ENCODE results near the gene NDE1. TPM values are rescaled to one million over a fixed set of nuclear protein-coding genes. Genes with fewer than 3 reads are reported as not detected.
"Not testable (repeated sequence)": the region's sequence is repeated elsewhere in the genome, so short reads cannot be mapped to it uniquely, and the experiment has no call there.

Gene NDE1
- total RNA-seq, 1 experiment from 2014 or later = 103 TPM

DNA sequence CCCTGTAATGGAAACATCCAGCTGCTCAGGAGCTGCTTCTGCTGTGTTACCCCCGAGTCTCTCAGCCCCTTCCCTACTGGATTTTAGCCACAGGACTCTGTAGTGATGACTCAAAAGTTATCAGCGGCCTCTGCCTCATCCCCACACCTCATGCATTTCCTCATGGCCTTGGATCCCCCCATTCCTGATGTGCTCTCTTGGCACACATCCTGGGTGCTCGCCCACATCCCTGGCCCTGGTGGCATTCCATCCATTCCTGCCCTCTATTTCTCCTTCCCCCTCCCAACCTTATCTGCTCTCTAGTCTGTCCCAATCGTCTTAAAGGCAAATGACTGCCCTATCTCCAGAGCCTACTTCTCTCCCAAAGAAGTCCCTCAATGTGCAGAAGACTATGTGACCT is 31.7 kb upstream of the NDE1 start:
- DNase-seq (ENCODE audit: extremely low read depth, low read depth) = no peak

DNA sequence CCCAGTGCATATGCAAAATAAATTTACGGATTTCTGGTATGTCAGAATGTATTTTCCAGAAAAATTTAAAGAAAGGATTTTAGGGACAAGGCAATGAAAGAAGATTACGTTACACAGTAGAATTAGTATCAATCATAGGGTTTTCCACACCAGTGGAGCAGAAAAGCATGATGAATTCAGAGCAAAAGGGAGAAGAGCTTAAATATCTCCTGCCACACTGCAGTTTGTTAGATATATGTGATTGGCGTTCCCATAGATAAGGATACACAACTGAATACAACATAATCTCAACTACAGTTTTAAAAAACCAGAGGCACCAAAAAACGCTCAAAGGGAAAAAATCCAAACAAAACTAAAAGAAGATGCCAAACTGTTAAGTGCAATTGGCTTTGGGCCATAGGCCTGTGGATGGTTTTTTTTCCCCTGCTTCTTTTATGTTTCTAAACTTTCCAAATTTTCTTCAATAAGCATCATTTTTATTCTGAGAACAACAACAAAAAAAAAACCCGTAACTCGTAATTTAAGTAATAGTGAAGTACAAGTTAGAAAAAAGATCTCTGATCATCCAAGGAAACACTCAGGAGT is 29.3 kb upstream of the NDE1 start:
- no peak for DNase-seq (ENCODE audit: extremely low read depth, low read depth)

DNA sequence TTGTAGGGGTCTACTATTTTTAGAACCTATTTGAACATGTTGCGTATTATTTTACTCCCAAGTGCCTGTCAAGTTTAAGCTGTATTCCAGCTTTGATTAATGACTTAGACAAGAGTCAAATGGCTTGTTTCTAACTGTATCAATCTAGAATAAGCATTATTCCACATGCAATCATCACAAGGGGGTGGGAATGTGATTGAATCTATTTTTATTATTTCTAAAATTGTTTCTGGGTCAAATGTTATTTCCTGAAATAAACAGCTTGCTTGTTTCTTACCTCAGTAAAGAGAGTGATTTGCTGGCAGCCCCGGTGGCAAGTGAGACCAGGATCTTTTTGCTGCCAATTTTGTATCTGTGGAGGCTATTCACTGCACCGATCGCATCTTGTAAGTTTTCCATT is 28.6 kb upstream of the NDE1 start:
- DNase-seq (ENCODE audit: extremely low read depth, low read depth) = no peak

DNA sequence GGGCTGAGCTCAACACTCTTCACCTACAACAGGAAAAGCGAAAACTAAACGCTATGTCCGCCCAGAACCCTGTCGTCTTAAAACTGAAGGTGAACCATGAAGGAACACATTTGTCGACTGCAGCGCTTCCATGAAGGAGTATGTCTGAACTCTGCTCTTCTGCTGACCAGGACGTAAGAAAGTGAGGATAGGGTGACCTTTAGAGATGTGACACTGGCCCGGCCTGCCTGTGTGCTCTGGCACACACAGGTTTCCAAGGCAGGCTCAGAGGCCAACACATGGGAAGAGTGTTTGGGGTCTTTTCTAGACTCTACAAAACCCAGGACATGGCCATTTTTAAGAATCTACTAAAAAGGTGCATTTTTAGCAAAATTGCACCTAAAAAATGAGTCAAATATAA is 28.2 kb upstream of the NDE1 start:
- no peak for DNase-seq (ENCODE audit: extremely low read depth, low read depth)

DNA sequence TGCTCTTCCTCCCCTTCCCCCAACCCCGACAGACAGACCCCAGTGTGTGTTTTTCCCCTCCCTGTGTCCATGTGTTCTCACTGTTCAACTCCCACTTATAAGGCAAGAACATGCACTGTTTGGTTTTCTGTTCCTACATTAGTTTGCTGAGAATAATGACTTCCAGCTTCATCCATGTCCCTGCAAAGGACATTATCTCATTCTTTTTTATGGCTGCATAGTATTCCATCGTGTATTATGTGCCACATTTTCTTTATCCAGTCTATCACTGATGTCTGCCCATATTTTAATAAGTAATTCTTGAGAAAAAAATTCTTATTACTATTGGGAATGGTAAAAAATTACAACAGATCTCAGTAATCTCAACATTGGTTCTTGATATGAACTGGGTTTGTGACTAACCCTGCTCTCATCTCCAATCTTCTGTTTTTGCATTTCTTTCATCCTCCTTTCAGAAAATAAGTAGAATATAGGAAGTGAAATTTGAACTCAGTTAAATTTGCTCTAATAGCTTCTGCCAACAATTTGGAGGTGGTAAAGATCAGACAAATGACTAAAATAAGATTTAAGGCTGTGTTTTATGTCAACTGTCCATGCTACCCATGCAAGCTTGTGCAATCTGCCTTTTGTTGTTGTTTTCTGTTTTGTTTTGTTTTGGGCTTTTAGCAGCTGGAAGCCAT is 18.2 kb upstream of the NDE1 start:
- no peak for DNase-seq (ENCODE audit: extremely low read depth, low read depth)

DNA sequence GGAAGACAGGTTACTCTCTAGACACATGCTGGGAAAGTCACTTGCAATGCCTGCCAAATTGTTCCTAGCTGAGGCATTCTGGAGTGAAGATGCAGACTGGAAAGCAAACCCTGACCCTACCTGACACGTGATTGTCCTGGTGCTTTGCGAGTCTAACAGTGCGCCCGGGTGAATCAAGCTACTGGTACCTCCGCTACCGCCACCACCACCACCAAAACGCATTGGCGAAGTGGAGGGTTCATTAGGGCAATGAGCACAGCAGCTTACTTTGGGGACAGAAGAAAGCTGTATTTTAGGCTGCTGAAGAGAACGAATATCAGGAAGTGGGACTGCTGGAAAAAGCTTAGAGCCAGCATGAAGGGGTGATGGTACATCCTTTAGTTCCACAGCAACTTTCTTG is 14.1 kb upstream of the NDE1 start:
- DNase-seq (ENCODE audit: extremely low read depth, low read depth) = no peak

DNA sequence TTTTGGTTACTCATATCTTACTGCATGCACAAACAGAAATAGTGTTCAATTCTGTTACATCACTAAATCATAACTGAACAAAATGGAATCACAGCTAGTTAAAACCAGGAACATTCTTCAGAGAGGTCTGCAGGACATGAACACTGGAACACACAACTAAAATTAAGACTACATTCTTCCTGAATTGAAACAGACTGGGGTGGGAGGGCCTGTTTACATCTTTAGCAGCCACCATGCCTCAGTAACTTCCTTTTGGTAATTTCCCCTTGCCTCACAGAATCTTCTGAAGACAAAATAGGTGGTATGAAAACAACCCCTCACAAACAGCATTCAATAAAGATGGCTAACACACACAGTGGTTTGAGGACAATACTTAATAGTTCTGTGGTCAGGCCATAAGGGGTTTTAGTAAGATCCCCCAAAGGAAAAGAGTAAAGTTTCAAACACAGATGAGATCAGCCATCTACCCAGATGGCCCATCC is 13.6 kb upstream of the NDE1 start:
- DNase-seq (ENCODE audit: extremely low read depth, low read depth) = no peak

DNA sequence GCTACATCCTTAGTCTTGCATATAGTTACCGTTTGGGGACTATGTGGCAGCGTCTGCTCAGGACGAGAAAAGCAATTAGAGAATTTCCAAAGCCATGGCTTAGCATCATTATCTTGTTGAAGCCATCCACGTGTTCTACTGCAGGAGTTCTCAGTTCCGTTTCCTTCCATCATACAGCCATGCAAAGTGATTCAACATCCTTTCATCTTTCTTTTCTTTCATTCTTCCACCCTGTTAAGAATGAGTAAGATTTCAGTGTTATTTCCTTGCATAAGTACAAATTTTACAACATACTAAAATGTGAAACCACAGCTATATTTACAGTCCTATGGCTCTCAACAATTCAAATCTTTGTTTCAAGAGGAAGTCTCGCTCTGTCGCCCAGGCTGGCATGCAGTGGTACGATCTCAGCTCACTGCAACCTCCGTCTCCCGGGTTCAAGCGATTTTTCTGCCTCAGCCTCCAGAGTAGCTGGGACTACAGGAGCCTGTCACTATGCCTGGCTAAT is 10.9 kb upstream of the NDE1 start:
- no peak for DNase-seq (ENCODE audit: extremely low read depth, low read depth)

DNA sequence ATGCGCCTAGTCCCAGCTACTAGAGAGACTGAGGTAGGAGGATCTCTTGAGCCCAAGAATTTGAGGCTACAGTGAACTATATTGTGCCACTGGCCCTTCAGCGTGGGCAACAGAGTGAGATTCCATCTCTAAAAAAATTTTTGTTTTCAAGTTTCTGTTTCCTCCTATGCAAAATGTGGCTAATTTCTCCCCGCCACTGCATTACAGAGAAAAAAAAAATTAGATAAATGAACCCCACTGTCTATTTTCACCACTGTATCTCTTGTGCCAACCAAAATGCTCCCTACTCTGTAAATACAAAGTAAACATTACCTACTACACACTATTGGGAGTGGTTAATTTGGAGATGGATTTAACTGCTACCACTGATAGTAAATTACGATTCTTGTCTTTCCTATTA is 9.1 kb upstream of the NDE1 start:
- no peak for DNase-seq (ENCODE audit: extremely low read depth, low read depth)

DNA sequence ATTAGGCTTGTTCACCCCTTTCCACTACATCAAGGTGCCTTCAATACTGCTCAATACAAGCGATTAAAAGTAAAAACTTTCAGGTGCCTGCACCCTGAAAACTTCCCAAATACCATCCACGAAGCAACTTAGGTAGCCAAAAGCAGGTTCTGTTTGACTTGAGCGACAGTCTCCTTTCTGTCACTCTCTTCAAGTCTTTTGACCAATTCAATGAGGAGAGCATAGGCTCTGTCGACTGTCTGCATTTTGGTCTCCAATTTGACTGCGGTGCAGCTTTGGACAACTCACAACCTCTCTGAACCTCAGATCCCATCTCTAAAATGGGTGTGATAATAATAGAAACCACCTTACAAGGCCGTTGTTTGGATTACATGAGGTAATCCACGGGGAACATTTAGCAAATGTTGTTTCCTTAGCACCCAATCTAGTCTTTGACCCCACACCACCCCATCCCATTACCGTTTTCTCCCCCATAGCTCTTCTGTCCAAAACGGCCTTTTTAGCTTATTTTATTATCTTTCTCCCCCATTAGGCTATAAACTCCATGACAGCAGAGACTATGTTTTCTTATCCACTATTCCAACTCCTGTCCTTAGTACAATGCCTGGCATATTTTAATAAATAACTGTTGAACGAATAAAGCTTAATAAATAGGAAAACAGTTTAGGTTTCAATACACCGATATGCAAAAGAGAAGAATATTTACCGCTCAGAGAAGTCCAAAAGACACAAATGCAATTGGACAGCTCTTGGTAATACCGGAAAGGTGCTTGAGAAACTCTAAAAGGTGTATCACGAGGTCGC is 8.1 kb upstream of the NDE1 start:
- no peak for DNase-seq (ENCODE audit: extremely low read depth, low read depth)

DNA sequence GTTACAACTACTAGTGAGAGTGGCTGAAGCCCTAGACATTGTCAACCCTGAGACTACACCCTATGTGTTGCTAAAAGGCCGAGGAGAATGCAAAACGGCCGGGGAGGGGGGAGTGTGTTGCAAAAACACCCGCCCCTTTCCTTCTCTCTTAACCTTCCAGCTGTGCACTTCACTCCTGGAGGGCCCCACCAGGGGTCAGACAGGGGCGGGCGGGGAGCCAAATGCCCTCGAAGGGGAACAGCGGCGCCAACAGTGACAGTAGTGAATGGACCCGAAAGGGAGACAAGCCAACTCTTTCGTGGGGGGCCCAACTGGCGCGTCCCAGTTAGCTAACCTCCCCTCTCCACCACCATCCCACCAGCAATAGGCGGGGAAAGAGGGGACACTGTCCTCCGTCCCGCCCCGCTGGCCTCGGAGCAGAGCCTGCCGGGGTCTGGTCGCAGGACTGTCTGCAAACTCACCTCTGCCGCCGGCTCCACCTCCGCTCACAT is 7.4 kb upstream of the NDE1 start:
- peak; percentile 72 for DNase-seq (ENCODE audit: extremely low read depth, low read depth)

DNA sequence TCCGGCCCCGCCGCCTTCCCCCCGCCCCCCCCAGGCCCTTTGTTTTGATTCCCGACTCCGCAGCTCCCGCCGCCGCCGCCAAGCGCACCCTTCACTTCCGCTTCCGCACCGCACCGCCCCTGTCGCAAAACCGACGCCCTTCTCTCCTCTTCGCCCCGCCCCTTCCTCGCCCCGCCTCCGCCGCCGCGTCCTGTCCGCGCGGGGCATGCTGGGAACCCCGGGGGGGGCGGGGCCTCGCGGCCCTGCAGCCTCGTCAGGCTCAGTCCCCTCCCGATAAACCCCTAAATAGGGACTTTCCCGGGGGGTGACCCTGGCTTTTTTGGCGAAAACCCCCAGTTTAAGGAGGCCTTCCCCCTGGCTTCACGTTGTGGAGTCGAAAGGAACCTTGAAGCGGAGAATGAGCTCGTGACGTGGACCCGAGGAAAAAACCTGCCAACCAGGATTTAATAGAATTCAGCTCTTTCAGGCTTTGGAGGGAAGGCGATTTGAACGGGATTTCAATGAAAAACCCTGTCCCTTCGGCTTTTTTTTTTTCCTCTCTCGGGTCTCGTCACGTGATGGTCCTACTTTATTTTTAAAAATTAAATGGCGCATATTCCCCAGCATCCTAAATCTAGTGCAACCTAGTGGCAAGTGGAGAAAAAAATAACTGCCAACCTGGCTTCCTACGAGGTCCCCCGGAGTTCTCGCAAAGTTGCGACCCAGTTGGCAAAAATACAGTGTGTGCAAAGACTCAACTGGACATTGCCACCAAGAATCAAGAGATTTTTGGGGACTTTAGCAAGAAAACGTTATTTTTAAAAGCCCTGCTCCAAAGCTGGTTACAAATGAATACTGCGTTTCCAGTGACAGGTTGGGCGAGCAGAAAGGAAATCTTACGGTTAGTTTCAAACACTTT is 6.7 kb upstream of the NDE1 start, which contains the start of gene MARF1:
MARF1 (minus strand) TSS at position 107 of the 898 bp plus-strand sequence. CDS start 3,921 bp downstream, outside the sequence.
- peak; percentile 96 for DNase-seq (ENCODE audit: extremely low read depth, low read depth)

DNA sequence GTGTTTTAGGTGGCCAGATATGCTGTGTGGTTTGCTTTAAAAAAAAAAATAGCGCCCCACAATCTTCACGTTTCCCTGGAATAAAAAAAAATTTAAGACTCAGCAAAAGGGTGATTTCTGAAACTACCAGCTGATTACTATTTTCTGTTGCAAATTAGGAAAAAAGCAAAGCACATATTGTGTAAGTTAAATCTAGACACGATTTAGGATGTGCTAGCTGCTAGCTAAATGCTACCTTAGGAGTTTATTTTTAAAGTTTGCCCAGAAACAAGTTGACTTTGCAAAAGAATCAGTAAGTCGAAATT is 6.1 kb upstream of the NDE1 start:
- DNase-seq (ENCODE audit: extremely low read depth, low read depth) = no peak

DNA sequence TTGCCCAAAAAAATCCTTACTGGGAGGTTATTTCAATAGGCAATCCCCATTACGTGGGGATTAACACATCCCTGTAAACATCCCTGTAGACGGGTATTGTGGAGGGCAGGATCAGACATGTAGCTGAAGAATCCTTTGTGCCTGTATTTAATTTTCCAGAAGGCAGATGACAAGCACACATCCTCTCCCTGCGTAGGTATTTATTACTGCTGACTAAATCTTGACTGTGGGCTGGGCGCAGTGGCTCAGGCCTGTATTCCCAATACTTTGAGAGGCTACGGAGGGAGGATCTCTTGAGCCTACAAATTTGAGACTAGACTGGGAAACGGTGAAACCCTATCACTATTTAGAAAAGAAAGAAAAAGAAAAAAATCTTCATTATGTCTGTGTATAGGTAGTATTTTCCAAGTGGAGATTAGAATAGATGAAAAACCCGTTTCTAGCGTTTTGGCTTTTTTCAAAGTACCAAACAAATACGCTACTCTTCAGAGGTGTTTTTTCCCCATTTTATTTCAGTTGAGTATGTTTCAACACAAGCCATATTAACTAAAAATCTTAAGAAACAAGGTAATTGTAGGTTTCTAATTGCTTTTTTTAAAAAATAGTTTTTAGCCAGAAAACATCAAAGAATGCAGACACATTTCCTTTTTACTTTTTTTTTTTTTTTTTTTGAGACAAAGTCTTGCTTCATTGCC is 5.6 kb upstream of the NDE1 start:
- DNase-seq (ENCODE audit: extremely low read depth, low read depth) = peak; percentile 83

DNA sequence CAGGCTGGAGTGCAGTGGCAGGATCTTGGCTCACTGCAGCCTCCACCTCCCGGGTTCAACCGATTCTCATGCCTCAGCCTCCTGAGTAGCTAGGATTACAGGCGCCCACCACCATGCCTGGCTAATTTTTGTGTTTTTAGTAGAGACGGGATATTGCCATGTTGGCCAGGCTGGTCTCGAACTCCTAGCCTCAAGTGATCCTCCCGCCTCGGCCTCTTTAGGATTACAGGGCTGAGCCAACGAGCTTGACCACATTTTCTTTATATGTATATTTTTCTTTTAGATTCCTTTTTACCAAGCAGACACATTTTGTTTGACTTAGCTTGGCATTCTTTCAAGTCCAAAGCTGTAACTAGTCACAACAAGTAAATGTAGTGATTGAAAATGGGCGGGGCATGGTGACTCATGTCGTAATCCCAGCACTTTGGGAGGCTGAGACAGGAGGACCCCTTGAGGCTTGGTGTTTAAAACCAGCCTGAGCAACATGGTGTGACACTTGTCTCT is 5.0 kb upstream of the NDE1 start:
- DNase-seq (ENCODE audit: extremely low read depth, low read depth) = peak; percentile 89

DNA sequence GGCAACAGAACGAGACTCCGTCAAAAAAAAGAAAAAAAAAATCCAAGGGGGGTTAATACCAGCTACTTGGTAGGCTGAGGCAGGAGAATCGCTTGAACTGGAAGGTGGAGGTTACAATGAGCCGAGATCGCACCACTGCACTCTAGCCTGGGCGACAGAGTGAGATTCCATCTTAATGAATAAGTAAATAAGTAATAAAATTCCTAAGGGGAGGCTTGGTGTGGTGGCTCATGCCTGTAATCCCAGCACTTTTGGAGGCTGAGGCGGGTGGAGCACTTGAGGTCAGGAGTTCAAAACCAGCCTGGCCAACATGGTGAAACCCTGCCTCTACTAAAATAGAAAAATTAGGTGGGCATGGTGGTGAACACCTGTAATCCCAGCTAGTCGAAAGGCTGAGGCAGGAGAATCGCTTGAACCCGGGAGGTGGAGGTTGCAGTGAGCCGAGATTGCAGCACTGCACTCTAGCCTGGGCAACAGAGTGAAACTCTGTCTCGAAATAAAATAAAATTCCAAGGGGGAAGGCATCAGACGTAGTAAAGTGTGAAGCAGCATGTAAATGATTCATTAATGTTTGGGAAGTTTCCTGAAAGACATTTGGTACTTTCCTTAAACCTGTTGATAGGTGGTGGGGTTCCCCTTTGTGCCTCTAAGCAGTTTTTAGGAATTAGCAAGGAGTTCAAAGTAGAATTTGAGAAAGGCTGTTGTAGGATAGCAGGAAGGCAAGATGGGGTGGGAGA is 3.3 kb upstream of the NDE1 start:
- not testable (repeated sequence) for DNase-seq (ENCODE audit: extremely low read depth, low read depth)

DNA sequence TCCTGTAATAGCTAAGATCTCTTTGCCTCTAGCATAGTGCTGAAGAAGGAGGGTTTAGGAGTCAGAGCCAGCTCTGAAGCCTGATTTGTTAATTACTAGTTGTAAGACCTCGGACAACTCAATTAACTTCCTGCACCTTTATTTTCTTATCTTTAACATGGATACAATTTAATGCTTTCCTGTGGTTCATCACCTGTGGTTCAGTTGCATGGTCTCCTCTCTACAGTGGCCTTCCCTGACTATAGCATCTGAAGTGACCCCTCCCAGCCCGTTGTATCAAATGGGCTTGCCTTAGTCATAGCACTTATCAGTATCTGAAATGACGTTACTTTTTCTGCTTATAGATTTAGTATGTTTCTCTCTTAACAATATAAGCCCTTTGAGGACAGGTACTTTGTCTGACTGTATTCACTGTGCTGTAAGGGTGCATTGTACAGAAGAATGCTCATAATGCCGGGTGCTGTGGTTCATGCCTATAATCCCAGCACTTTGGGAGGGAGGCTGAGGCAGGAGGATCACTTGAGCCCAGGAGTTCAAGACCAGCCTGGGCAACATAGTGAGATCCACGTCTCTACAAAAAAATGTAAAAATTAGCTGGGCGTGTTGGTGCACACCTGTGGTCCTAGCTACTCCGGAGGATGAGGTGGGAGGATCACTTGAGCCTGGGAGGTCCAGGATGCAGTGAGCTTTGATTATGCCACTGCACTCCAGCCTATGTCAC is 2.6 kb upstream of the NDE1 start:
- DNase-seq (ENCODE audit: extremely low read depth, low read depth) = no peak

DNA sequence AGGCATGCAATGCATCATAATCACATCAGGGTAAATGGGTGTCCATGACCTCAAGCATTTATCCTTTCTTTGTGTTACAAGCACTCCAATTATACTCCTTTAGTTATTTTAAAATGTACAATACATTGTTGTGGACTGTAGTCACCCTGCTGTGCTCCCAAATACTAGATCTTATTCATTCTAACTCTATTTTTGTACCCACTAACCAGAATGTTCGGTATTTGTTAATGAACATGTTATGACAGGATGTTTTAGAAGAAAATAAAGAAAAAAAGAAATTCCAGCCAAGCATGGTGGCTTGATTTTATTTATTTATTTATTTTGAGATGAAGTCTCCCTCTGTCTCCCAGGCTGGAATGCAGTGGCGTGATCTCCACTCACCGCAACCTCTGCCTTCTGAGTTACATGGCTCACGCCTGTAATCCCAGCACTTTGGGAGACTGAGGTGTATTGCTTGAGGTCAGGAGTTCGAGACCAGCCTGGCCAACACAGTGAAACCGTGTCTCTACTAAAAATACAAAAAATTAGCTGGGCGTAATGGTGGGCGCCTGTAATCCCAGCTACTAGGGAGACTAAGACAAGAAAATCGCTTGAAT is 1.8 kb upstream of the NDE1 start:
- DNase-seq (ENCODE audit: extremely low read depth, low read depth) = no peak
